Naive thymus-derived CD4-positive, alpha-beta T cell (primary cell): ENCODE measurements around the gene ORC5. TPM values are rescaled to one million over a fixed set of nuclear protein-coding genes. Genes with fewer than 3 reads are reported as not detected.

ENCODE experiments used
- ATAC-seq: fragments of 150-1000 bp; cut with Tn5 transposase; 2 replicates; pipeline ENCODE4 v1.10.0; 2021; ENCODE audit warnings: mild to moderate bottlenecking, moderate library complexity
- CTCF ChIA-PET: fragments of 350-600 bp; sonication (Branson Sonifier 250); formaldehyde crosslinking; loops from one replicate; lab custom pipeline; 2021; ENCODE audit warnings: antibody characterized with exemption; lab: Charles Lee
- POLR2A ChIA-PET: fragments of 350-600 bp; sonication (Branson Sonifier 250); formaldehyde crosslinking; loops from one replicate; lab custom pipeline; 2021; ENCODE audit warnings: antibody characterized with exemption, inconsistent platforms; lab: Charles Lee
- DNase-seq, 9 donors: peaks; one replicate each; pipeline versions ENCODE4 v3.0.0 to v3.0.0-alpha.2; 2020 to 2022; ENCODE audit warnings: mixed read lengths in 1 of 9
- H3K27ac ChIP-seq: one replicate; pipeline ENCODE4 v1.7.0; 2013; ENCODE audit warnings: mild to moderate bottlenecking, low read depth, low read length, moderate library complexity
- H3K27me3 ChIP-seq, 2 donors: one replicate each; pipeline ENCODE4 v1.7.0; 2013; ENCODE audit warnings: low read length in 2 of 2, mild to moderate bottlenecking in 2 of 2, moderate library complexity in 2 of 2; ENCODE audit not compliant: control insufficient read depth in 2 of 2, insufficient read depth in 2 of 2
- H3K36me3 ChIP-seq, 3 experiments: 1 replicate in 2 of 3; 2 replicates in 1 of 3; pipeline ENCODE4 v1.7.0; 2013; ENCODE audit warnings: low read length in 3 of 3, mild to moderate bottlenecking in 3 of 3, moderate library complexity in 1 of 3; ENCODE audit not compliant: insufficient read depth in 3 of 3, control insufficient read depth in 2 of 3
- H3K4me1 ChIP-seq, 2 donors: one replicate each; pipeline ENCODE4 v1.7.0; 2013; ENCODE audit warnings: low read length in 2 of 2, mild to moderate bottlenecking in 2 of 2, moderate library complexity in 1 of 2; ENCODE audit not compliant: control insufficient read depth in 2 of 2, insufficient read depth in 2 of 2
- H3K4me3 ChIP-seq: 2 replicates; pipeline ENCODE4 v1.7.0; 2013; ENCODE audit warnings: mild to moderate bottlenecking, low read length
- H3K9me3 ChIP-seq, 3 experiments: 1 replicate in 2 of 3; 2 replicates in 1 of 3; pipeline ENCODE4 v1.7.0; 2013; ENCODE audit warnings: low read length in 3 of 3; ENCODE audit not compliant: control insufficient read depth in 2 of 3
- H3K27ac Mint-ChIP-seq, 9 donors: one replicate each; pipeline ENCODE4 v1.8.0; 2020 to 2022; ENCODE audit warnings: mixed read lengths in 9 of 9, mild to moderate bottlenecking in 8 of 9, moderate library complexity in 5 of 9, inconsistent platforms in 2 of 9
- H3K27me3 Mint-ChIP-seq, 5 donors: one replicate each; pipeline ENCODE4 v1.8.0; 2021 to 2022; ENCODE audit warnings: mixed read lengths in 5 of 5, mild to moderate bottlenecking in 1 of 5
- H3K36me3 Mint-ChIP-seq, 5 donors: one replicate each; pipeline ENCODE4 v1.8.0; 2020 to 2022; ENCODE audit warnings: mixed read lengths in 5 of 5, mild to moderate bottlenecking in 3 of 5, inconsistent platforms in 1 of 5
- H3K4me1 Mint-ChIP-seq, 7 donors: one replicate each; pipeline ENCODE4 v1.8.0; 2020 to 2022; ENCODE audit warnings: mixed read lengths in 7 of 7, mild to moderate bottlenecking in 3 of 7, inconsistent platforms in 1 of 7
- H3K4me3 Mint-ChIP-seq, 10 donors: one replicate each; pipeline ENCODE4 v1.8.0; 2020 to 2022; ENCODE audit warnings: mild to moderate bottlenecking in 10 of 10, mixed read lengths in 10 of 10, moderate library complexity in 6 of 10, inconsistent platforms in 2 of 10
- H3K9me3 Mint-ChIP-seq, 11 donors: one replicate each; pipeline ENCODE4 v1.8.0; 2020 to 2022; ENCODE audit warnings: mixed read lengths in 11 of 11, mild to moderate bottlenecking in 4 of 11, inconsistent platforms in 1 of 11, moderate library complexity in 1 of 11
- intact Hi-C, 2 donors: fragments of 100-400 bp; cut with micrococcal nuclease; formaldehyde crosslinking; loops; one replicate each; pipeline ENCODE4 v1.15.1; 2023
- polyA plus RNA-seq, 2 donors: library from polyadenylated mRNA; unstranded; fragments of 300-500 nt; fragmentation: Illumina TruSeq; gene quantifications; one replicate each; pipeline ENCODE4 v1.2.3, GENCODE V29; 2021
- total RNA-seq, 6 experiments: library from RNA in 5 of 6; stranded (reverse) in 5 of 6; gene quantifications; 1 replicate in 5 of 6; 2 replicates in 1 of 6; pipeline ENCODE4 v1.2.3 and lab custom pipeline; 2021 to 2026

The ORC5 gene
- total and polyA plus RNA-seq, 7 experiments from 2014 or later = 15.9 to 30.3 (median 25.4) TPM

GRCh38 chr7:104206841-104207240 is 972 bp downstream of the ORC5 start:
- peaks cover 0 to 24% (median 4%) of the 10 kb centered on the region in 3 experiments for H3K36me3 ChIP-seq
- ATAC-seq (no peak), DNase-seq (no peak)
- peaks cover 14 to 24% (median 17%) of the 10 kb centered on the region in 5 donors for H3K36me3 Mint-ChIP-seq
- peak overlapping the region; percentile 88 for H3K27ac ChIP-seq
- no peaks in the 10 kb centered on the region for H3K27me3 ChIP-seq
- peak overlapping the region; percentile 91 to 99 (median 95) for H3K4me3 Mint-ChIP-seq
- H3K9me3 ChIP-seq = no peaks in the 10 kb centered on the region
- H3K4me1 ChIP-seq = peaks cover 15 to 17% of the 10 kb centered on the region in 2 donors
- intact Hi-C loops = loop anchor here (5.0 to 10.0 kb wide), 5 partner anchors 865 to 1325 kb away; partner anchors contain the start of genes ARMC10 (in 2 of the 2), FBXL13 (in 2 of the 2), DNAJC2 (in 1 of the 2) and PMPCB (in 1 of the 2)
- H3K27ac Mint-ChIP-seq = peak overlapping the region; percentile 88 to 98 (median 93)
- POLR2A ChIA-PET = no interaction called here
- H3K27me3 Mint-ChIP-seq = peaks cover 8 to 16% (median 13%) of the 10 kb centered on the region in 5 donors
- H3K4me1 Mint-ChIP-seq = peaks cover 20 to 68% (median 46%) of the 10 kb centered on the region in 7 donors
- CTCF ChIA-PET = no interaction called here
- H3K4me3 ChIP-seq = peak overlapping the region; percentile 93
- peaks cover 0 to 3% (median 0%) of the 10 kb centered on the region in 11 donors for H3K9me3 Mint-ChIP-seq

- H3K27me3 Mint-ChIP-seq = no peaks in the 10 kb centered on the region
- H3K27me3 ChIP-seq = no peaks in the 10 kb centered on the region
- POLR2A ChIA-PET = no interaction called here
- H3K9me3 Mint-ChIP-seq = peaks cover 0 to 17% (median 0%) of the 10 kb centered on the region in 11 donors
- no peak for DNase-seq
- H3K36me3 Mint-ChIP-seq = peaks cover 35 to 82% (median 69%) of the 10 kb centered on the region in 5 donors
- H3K4me3 ChIP-seq = no peak overlapping the region
- H3K4me1 ChIP-seq = peaks cover 0 to 5% of the 10 kb centered on the region in 2 donors
- H3K4me3 Mint-ChIP-seq = no peak overlapping the region
- CTCF ChIA-PET = no interaction called here
- no peak overlapping the region for H3K27ac Mint-ChIP-seq
- no peaks in the 10 kb centered on the region for H3K9me3 ChIP-seq
- H3K4me1 Mint-ChIP-seq = peaks cover 9 to 36% (median 34%) of the 10 kb centered on the region in 7 donors
- H3K27ac ChIP-seq = no peak overlapping the region
- ATAC-seq = no peak
- intact Hi-C loops = no loop called here
- peaks cover 5 to 83% (median 12%) of the 10 kb centered on the region in 3 experiments for H3K36me3 ChIP-seq
Observed at GRCh38 chr7:104198673-104199278, 9.0 kb downstream of the ORC5 start.

DNA sequence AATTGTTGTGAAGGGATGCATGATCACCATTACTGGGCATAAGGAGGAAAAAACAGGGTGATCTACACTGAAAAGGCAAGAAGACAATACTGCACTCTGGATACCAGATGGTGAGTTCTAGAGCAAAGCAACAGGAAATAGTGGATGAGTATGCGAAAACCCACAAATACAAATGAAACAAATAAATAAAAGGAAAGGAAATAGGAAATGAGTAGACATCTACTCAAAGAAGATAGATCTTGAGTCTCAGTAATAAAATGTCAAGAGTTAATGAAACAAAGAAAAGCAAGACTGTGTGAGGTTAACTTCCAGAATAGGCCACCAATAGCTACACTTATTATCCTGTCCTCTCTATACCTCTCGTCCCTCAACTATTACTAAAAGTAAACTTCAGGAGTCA is 11.7 kb downstream of the ORC5 start:
- H3K9me3 ChIP-seq = no peaks in the 10 kb centered on the region
- DNase-seq (no peak), ATAC-seq (no peak)
- H3K4me3 ChIP-seq = no peak overlapping the region
- H3K4me3 Mint-ChIP-seq = peak overlapping the region in 1 of 10 donors; percentile 4
- no peak overlapping the region for H3K27ac ChIP-seq
- no peaks in the 10 kb centered on the region for H3K27me3 Mint-ChIP-seq
- peaks cover 28 to 83% (median 76%) of the 10 kb centered on the region in 5 donors for H3K36me3 Mint-ChIP-seq
- H3K36me3 ChIP-seq = peaks cover 5 to 81% (median 16%) of the 10 kb centered on the region in 3 experiments
- H3K27me3 ChIP-seq = no peaks in the 10 kb centered on the region
- CTCF ChIA-PET = no interaction called here
- intact Hi-C loops = no loop called here
- peaks cover 0 to 5% of the 10 kb centered on the region in 2 donors for H3K4me1 ChIP-seq
- peak overlapping the region in 2 of 9 donors; percentile 7 to 34 for H3K27ac Mint-ChIP-seq
- H3K4me1 Mint-ChIP-seq = peaks cover 6 to 29% (median 21%) of the 10 kb centered on the region in 7 donors
- POLR2A ChIA-PET = no interaction called here
- peaks cover 0 to 28% (median 6%) of the 10 kb centered on the region in 11 donors for H3K9me3 Mint-ChIP-seq

DNA sequence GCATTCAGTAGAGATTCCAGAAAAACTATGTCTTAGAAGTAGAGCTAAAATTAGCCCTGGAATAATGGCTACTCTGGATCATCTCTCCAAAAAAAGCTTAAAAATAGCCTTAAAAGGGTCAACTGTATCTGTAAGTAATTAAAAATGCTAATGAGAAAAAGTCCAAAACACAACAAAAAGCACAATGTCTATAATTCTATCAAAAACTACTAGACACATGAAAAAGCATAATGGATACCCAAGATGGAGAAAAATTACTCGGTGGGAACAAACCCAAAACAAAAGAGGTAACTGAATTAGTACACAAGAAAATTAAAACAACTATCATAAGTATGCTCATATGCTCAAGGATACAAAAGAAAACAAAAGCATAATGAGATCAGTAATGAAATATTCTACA is 15.4 kb downstream of the ORC5 start:
- H3K36me3 Mint-ChIP-seq = peaks cover 14 to 79% (median 72%) of the 10 kb centered on the region in 5 donors
- H3K4me1 Mint-ChIP-seq = peaks cover 7 to 18% (median 13%) of the 10 kb centered on the region in 7 donors
- H3K4me3 Mint-ChIP-seq = no peak overlapping the region
- H3K27me3 ChIP-seq = no peaks in the 10 kb centered on the region
- peaks cover 0 to 23% (median 6%) of the 10 kb centered on the region in 11 donors for H3K9me3 Mint-ChIP-seq
- ATAC-seq = no peak
- peaks cover 4 to 73% (median 10%) of the 10 kb centered on the region in 3 experiments for H3K36me3 ChIP-seq
- no peak for DNase-seq
- intact Hi-C loops = no loop called here
- no peak overlapping the region for H3K27ac ChIP-seq
- H3K27ac Mint-ChIP-seq = no peak overlapping the region
- H3K9me3 ChIP-seq = no peaks in the 10 kb centered on the region
- ChIA-PET POLR2A (no interaction called here), CTCF (no interaction called here)
- H3K27me3 Mint-ChIP-seq = no peaks in the 10 kb centered on the region
- peaks cover 0 to 5% of the 10 kb centered on the region in 2 donors for H3K4me1 ChIP-seq
- H3K4me3 ChIP-seq = no peak overlapping the region

GRCh38 chr7:104185346-104185745 is 22.5 kb downstream of the ORC5 start:
- no peak overlapping the region for H3K4me3 Mint-ChIP-seq
- CTCF ChIA-PET = no interaction called here
- POLR2A ChIA-PET = no interaction called here
- Histone ChIP-seq H3K9me3 (no peaks in the 10 kb centered on the region), H3K4me1 (no peaks in the 10 kb centered on the region), H3K27me3 (no peaks in the 10 kb centered on the region), H3K4me3 (no peak overlapping the region), H3K27ac (no peak overlapping the region), H3K36me3 (peaks cover 3 to 64% (median 4%) of the 10 kb centered on the region in 3 experiments)
- H3K4me1 Mint-ChIP-seq = peaks cover 0 to 2% (median 0%) of the 10 kb centered on the region in 7 donors
- DNase-seq = no peak
- H3K27ac Mint-ChIP-seq = no peak overlapping the region
- intact Hi-C loops = no loop called here
- H3K27me3 Mint-ChIP-seq = no peaks in the 10 kb centered on the region
- ATAC-seq = no peak
- peaks cover 12 to 64% (median 49%) of the 10 kb centered on the region in 5 donors for H3K36me3 Mint-ChIP-seq
- H3K9me3 Mint-ChIP-seq = peaks cover 0 to 16% (median 0%) of the 10 kb centered on the region in 11 donors

DNA sequence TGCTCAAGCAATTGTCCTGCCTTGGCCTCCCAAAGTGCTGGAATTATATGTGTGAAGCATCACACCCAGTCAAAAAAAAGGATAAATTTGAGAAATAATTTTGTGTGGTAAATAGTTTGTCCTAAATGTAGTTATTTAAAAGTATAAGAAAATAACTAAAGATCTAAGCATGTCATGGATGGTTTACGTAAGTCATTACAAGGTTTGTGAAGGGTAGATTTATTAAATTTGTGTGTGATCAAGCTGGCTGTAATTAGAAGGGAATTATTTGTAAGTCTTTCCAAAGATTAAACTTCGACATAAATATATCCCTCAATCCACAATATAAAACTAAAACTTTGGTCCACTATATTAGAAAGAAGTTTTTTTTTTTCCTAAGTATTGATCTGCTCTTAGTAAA is 28.6 kb downstream of the ORC5 start:
- Histone ChIP-seq H3K27me3 (no peaks in the 10 kb centered on the region), H3K4me1 (no peaks in the 10 kb centered on the region), H3K36me3 (peaks cover 0 to 35% (median 3%) of the 10 kb centered on the region in 3 experiments), H3K9me3 (no peaks in the 10 kb centered on the region), H3K4me3 (no peak overlapping the region), H3K27ac (no peak overlapping the region)
- no peak for DNase-seq
- no peak for ATAC-seq
- Mint-ChIP-seq H3K27me3 (no peaks in the 10 kb centered on the region), H3K36me3 (peaks cover 21 to 75% (median 59%) of the 10 kb centered on the region in 5 donors), H3K27ac (no peak overlapping the region), H3K9me3 (peaks cover 0 to 23% (median 5%) of the 10 kb centered on the region in 11 donors), H3K4me3 (no peak overlapping the region), H3K4me1 (peaks cover 0 to 2% (median 0%) of the 10 kb centered on the region in 7 donors)
- intact Hi-C loops = no loop called here
- POLR2A ChIA-PET = no interaction called here
- CTCF ChIA-PET = no interaction called here
